ENCODE measurements around the gene DGKI. TPM values are rescaled to one million over a fixed set of nuclear protein-coding genes. Genes with fewer than 3 reads are reported as not detected.
A peak's percentile ranks its signal among the peaks of the same experiment; 100 is the strongest.

Gene DGKI
- total and polyA plus RNA-seq, 2 of the 4 experiments (the other 2 are of a cell fraction): 3.9 to 15.8 TPM

- TF ChIP-seq MXI1 (IDR thresholded peaks at IDR 0.05; ENCODE audit: borderline replicate concordance, low read depth, low read length): no peak
These were observed 35.5 kb upstream of the DGKI start (continued) for GRCh38 chr7:137882261-137882668.

- Histone ChIP-seq H4K8ac (ENCODE audit: low read depth in 2 of 2, low read length in 2 of 2) (peak overlapping the region in 1 of 2 experiments; percentile 47; a peak in 1 of 4 replicates), H2AFZ (replicated peaks; ENCODE audit: low read length, poor library complexity) (peak overlapping the region; percentile 41), H3K14ac (replicated peaks; ENCODE audit: low read depth, low read length) (peak overlapping the region; percentile 75), H3K4me1 (ENCODE audit: control insufficient read depth, insufficient read depth, low read length) (peaks cover 17% of the 10 kb centered on the region), H3K9me1 (ENCODE audit: insufficient read depth, low read length) (peaks cover 32% of the 10 kb centered on the region), H4K5ac (ENCODE audit: low read depth, low read length) (peak overlapping the region; percentile 26; the same call in 1 of the 2 replicates), H3K18ac (ENCODE audit: low read depth, low read length) (peak overlapping the region; percentile 33; the same call in 1 of the 2 replicates), H3K4me2 (ENCODE audit: low read depth, low read length) (no peak overlapping the region), H3K4ac (ENCODE audit: low read depth, low read length) (peak overlapping the region; percentile 74), H3K4me3 (ENCODE audit: insufficient read depth, low read depth, low read length) (no peak overlapping the region), H2AK9ac (replicated peaks; ENCODE audit: low read depth, low read length, poor library complexity) (peak overlapping the region; percentile 66), H2BK20ac (ENCODE audit: low read depth, low read length) (peak overlapping the region; percentile 80; the same call in 1 of the 2 replicates), H4K91ac (ENCODE audit: insufficient read depth, low read depth, low read length) (peak overlapping the region; percentile 47; the same call in 1 of the 2 replicates), H3K36me3 (ENCODE audit: control insufficient read depth, insufficient read depth, low read length) (peaks cover 60% of the 10 kb centered on the region), H3K27me3 (ENCODE audit: control insufficient read depth, insufficient read depth, low read length) (no peaks in the 10 kb centered on the region), H3K56ac (ENCODE audit: extremely low read depth, insufficient read depth, low read length) (no peak overlapping the region), H2AK5ac (ENCODE audit: low read depth, low read length) (peak overlapping the region; percentile 74), H2BK5ac (ENCODE audit: low read depth, low read length, poor library complexity, severe bottlenecking) (peak overlapping the region; percentile 87), H3K9ac (ENCODE audit: low read depth, low read length) (no peak overlapping the region), H4K20me1 (ENCODE audit: insufficient read depth, low read length) (peaks cover 10% of the 10 kb centered on the region), H2BK120ac (ENCODE audit: low read depth, low read length) (peak overlapping the region; percentile 72), H3K23ac (ENCODE audit: low read depth, low read length) (no peak overlapping the region), H3K9me3 (ENCODE audit: control insufficient read depth, insufficient read depth, low read length) (peaks cover 5% of the 10 kb centered on the region), H3K27ac (ENCODE audit: insufficient read depth, low read length) (peak overlapping the region; percentile 18; the same call in 1 of the 2 replicates), H2BK15ac (ENCODE audit: low read depth, low read length) (peak overlapping the region; percentile 26; the same call in 1 of the 3 replicates), H3K79me1 (ENCODE audit: low read depth in 1 of 2, low read length in 2 of 2) (peaks cover 6 to 61% of the 10 kb centered on the region in 2 experiments)
- CTCF ChIA-PET: interaction anchor here (1.2 to 2.0 kb wide), 3 partner anchors 19 to 226 kb away, joined by 3 to 6 read pairs (median 3); no protein-coding TSS in a partner anchor
- no peak for DNase-seq
- TF ChIP-seq BHLHE40 (IDR thresholded peaks at IDR 0.05; ENCODE audit: low read depth, low read length) (no peak), RAD21 (IDR thresholded peaks at IDR 0.05; ENCODE audit: low read length) (no peak), RFX5 (IDR thresholded peaks at IDR 0.05; ENCODE audit: low read depth, low read length) (no peak), ELK1 (IDR thresholded peaks at IDR 0.05; ENCODE audit: borderline replicate concordance, low read depth, low read length) (no peak)
- POLR2A ChIA-PET (ENCODE audit: unreplicated experiment): interaction anchor here (0.5 kb wide), 1 partner anchor 221 kb away, joined by 3 read pairs; no protein-coding TSS in a partner anchor
- intact Hi-C loops (cut with micrococcal nuclease): loop anchor here (5.0 kb wide), 2 partner anchors 34 to 274 kb away; partner anchors contain the start of gene DGKI
- dilution Hi-C loops (cut with HindIII; ENCODE audit: low sequenced_read_pairs, unreplicated experiment): no loop called here
- in situ Hi-C loops (cut with MboI; ENCODE audit: low sequenced_read_pairs): no loop called here
- WGBS, 2 experiments (ENCODE audit: extremely low coverage in 2 of 2, insufficient read length in 1 of 2): no CpG with 5 or more reads among the region's 8 CpGs
- ATAC-seq (ENCODE audit: low read depth): no peak
- BruUV-seq (replicated peaks): no TSS peak
These were observed 35.0 kb upstream of the DGKI start for GRCh38 chr7:137881607-137882260.
